HepG2 (cell line): ENCODE measurements around the gene FBXO5. TPM values are rescaled to one million over a fixed set of nuclear protein-coding genes. Genes with fewer than 3 reads are reported as not detected.

ENCODE experiments used
- AFF4 ChIP-seq: sonication (generic); formaldehyde crosslinking; IDR thresholded peaks from 2 replicates; pipeline ENCODE4 v1.4.0; 2020; ENCODE audit warnings: missing genetic modification reagents
- CC2D1A ChIP-seq: sonication (generic); formaldehyde crosslinking; IDR thresholded peaks from 2 replicates; pipeline ENCODE4 v1.8.1; 2023; ENCODE audit warnings: mild to moderate bottlenecking, missing genetic modification reagents
- DNMT3B ChIP-seq: conservative IDR thresholded peaks from 2 replicates; pipeline ENCODE4 v1.6.1; 2016; ENCODE audit warnings: missing biosample characterization, control low read depth
- FLYWCH1 ChIP-seq: sonication (generic); formaldehyde crosslinking; IDR thresholded peaks from 2 replicates; pipeline ENCODE4 v1.8.1; 2023; ENCODE audit warnings: mild to moderate bottlenecking, missing genetic modification reagents
- MAFK ChIP-seq, 2 experiments: IDR thresholded peaks in 1 of 2; conservative IDR thresholded peaks in 1 of 2; 2 replicates each; pipeline ENCODE4 v1.6.1; 2011; ENCODE audit warnings: improper control_type of control experiment in 2 of 2, low read length in 2 of 2
- MTA1 ChIP-seq: sonication (generic); formaldehyde crosslinking; IDR thresholded peaks from 2 replicates; pipeline ENCODE4 v1.4.0; 2020; ENCODE audit warnings: missing genetic modification reagents, mild to moderate bottlenecking, borderline replicate concordance
- MYC ChIP-seq: sonication (generic); formaldehyde crosslinking; IDR thresholded peaks from 2 replicates; pipeline ENCODE4 v1.9.0; 2021; ENCODE audit warnings: missing genetic modification reagents, borderline replicate concordance
- NCOA2 ChIP-seq: sonication (generic); formaldehyde crosslinking; IDR thresholded peaks from 2 replicates; pipeline ENCODE4 v1.8.0; 2022; ENCODE audit warnings: inconsistent platforms
- NFIC ChIP-seq: IDR thresholded peaks from 2 replicates; pipeline ENCODE4 v1.6.1; 2012; ENCODE audit warnings: mild to moderate bottlenecking, low read length, inconsistent platforms
- NKX3-1 ChIP-seq: sonication (generic); formaldehyde crosslinking; IDR thresholded peaks from 2 replicates; pipeline ENCODE4 v1.5.0; 2020; ENCODE audit warnings: missing genetic modification reagents
- NR1H2 ChIP-seq: sonication (generic); formaldehyde crosslinking; IDR thresholded peaks from 2 replicates; pipeline ENCODE4 v1.8.1; 2022; ENCODE audit warnings: low read depth, missing genetic modification reagents, borderline replicate concordance
- NR2F1 ChIP-seq, 2 experiments: fragments of 450-650 bp in 1 of 2; formaldehyde crosslinking in 1 of 2; IDR thresholded peaks; 2 replicates each; pipeline versions ENCODE4 v1.5.0 to v1.6.1; 2016 to 2020; ENCODE audit warnings: mild to moderate bottlenecking in 1 of 2, missing compliant biosample characterization in 1 of 2, missing genetic modification reagents in 1 of 2, moderate library complexity in 1 of 2
- PHB2 ChIP-seq: fragments of 450-650 bp; IDR thresholded peaks from 2 replicates; pipeline ENCODE4 v1.6.1; 2018; ENCODE audit not compliant: partially characterized antibody
- PRMT3 ChIP-seq: sonication (generic); formaldehyde crosslinking; IDR thresholded peaks from 2 replicates; pipeline ENCODE4 v1.8.1; 2022; ENCODE audit warnings: low read depth, mild to moderate bottlenecking, moderate library complexity, missing genetic modification reagents, borderline replicate concordance
- RXRB ChIP-seq: IDR thresholded peaks from 2 replicates; pipeline ENCODE4 v1.6.1; 2016; ENCODE audit warnings: borderline replicate concordance, missing genetic modification reagents, missing compliant biosample characterization
- TBX2 ChIP-seq: sonication (generic); formaldehyde crosslinking; IDR thresholded peaks from 2 replicates; pipeline ENCODE4 v1.5.0; 2020; ENCODE audit warnings: missing genetic modification reagents, mild to moderate bottlenecking, borderline replicate concordance
- TEAD2 ChIP-seq: sonication (generic); formaldehyde crosslinking; IDR thresholded peaks from 2 replicates; pipeline ENCODE4 v1.9.0; 2021; ENCODE audit warnings: missing genetic modification reagents
- TERF1 ChIP-seq: sonication (generic); formaldehyde crosslinking; IDR thresholded peaks from 2 replicates; pipeline ENCODE4 v1.8.0; 2022; ENCODE audit warnings: mild to moderate bottlenecking, missing genetic modification reagents, moderate library complexity
- THAP11 ChIP-seq: IDR thresholded peaks from 2 replicates; pipeline ENCODE4 v1.6.1; 2016; ENCODE audit warnings: missing biosample characterization, missing genetic modification reagents
- ZFP37 ChIP-seq: sonication (generic); formaldehyde crosslinking; IDR thresholded peaks from 2 replicates; pipeline ENCODE4 v1.4.0; 2020; ENCODE audit warnings: missing genetic modification reagents, borderline replicate concordance
- ZNF275 ChIP-seq: sonication (generic); formaldehyde crosslinking; IDR thresholded peaks from 2 replicates; pipeline ENCODE4 v1.8.0; 2022; ENCODE audit warnings: missing genetic modification reagents, mild to moderate bottlenecking, inconsistent platforms, borderline replicate concordance
- ZNF331 ChIP-seq: sonication (generic); formaldehyde crosslinking; IDR thresholded peaks from 2 replicates; pipeline ENCODE4 v1.4.0; 2020; ENCODE audit warnings: missing genetic modification reagents
- ZNF749 ChIP-seq: sonication (generic); formaldehyde crosslinking; IDR thresholded peaks from 2 replicates; pipeline ENCODE4 v1.8.0; 2022; ENCODE audit warnings: mild to moderate bottlenecking, missing genetic modification reagents, moderate library complexity, borderline replicate concordance
- ZNF790 ChIP-seq: sonication (generic); formaldehyde crosslinking; IDR thresholded peaks from 2 replicates; pipeline ENCODE4 v1.8.0; 2022; ENCODE audit warnings: missing genetic modification reagents, mild to moderate bottlenecking, borderline replicate concordance
- ZNF83 ChIP-seq: sonication (generic); formaldehyde crosslinking; IDR thresholded peaks from 2 replicates; pipeline ENCODE4 v1.4.0; 2020; ENCODE audit warnings: missing genetic modification reagents, mild to moderate bottlenecking, borderline replicate concordance
- polyA plus RNA-seq, 8 experiments: library from polyadenylated mRNA; depleted of rRNA in 3 of 8; stranded (reverse) in 7 of 8; unstranded in 1 of 8; fragments of >200 nt; fragmentation: Illumina TruSeq in 4 of 8; extraction: Trizol in 4 of 8; gene quantifications; 2 replicates each; pipeline versions ENCODE4 v1.2.1 to v1.2.3, GENCODE V29; 2011 to 2016; ENCODE audit warnings: low read depth in 4 of 8, missing spikeins in 1 of 8, mixed read lengths in 1 of 8; ENCODE audit not compliant: insufficient read depth in 1 of 8
- total RNA-seq, 5 experiments: library from RNA; depleted of rRNA; stranded (reverse); fragments of >200 nt; fragmentation: Illumina TruSeq; extraction: Trizol; gene quantifications; 2 replicates each; pipeline ENCODE4 v1.2.3, GENCODE V29; 2016; ENCODE audit warnings: low read depth in 1 of 5

FBXO5 gene
- total and polyA plus RNA-seq, 2 of the 13 experiments (the other 11 are each of a cell fraction or from before 2014, with no cell fraction given) = 15.8 to 41.5 TPM

GRCh38 chr6:153002613-153003365 lies 19.9 kb upstream of the FBXO5 start, which contains the start of gene MTRF1L (continued):
- TF ChIP-seq AFF4 (CRISPR knock-in tag) = no peak
- TF ChIP-seq NFIC = no peak
- no peak for TF ChIP-seq PHB2
- TF ChIP-seq ZFP37 (CRISPR knock-in tag) = no peak
- TF ChIP-seq CC2D1A (CRISPR knock-in tag) = no peak
- no peak for TF ChIP-seq MAFK (conservative IDR thresholded peaks at IDR 0.05 in 1 of 2, IDR thresholded peaks at IDR 0.05 in 1 of 2; ENCODE audit: low read length in 2 of 2)
- no peak; the same call in 1 of the 2 replicates for TF ChIP-seq ZNF790 (CRISPR knock-in tag)
- TF ChIP-seq TEAD2 (CRISPR knock-in tag) = no peak
- TF ChIP-seq ZNF331 (CRISPR knock-in tag) = peak; percentile 37; the same call in 1 of the 2 replicates
- no peak; the same call in 1 of the 2 replicates for TF ChIP-seq NCOA2 (CRISPR knock-in tag)
- TF ChIP-seq ZNF83 (CRISPR knock-in tag) = no peak
- no peak for TF ChIP-seq NKX3-1 (CRISPR knock-in tag)
- TF ChIP-seq PRMT3 (CRISPR knock-in tag) = no peak; the same call in none of the 2 replicates
- TF ChIP-seq THAP11 (CRISPR knock-in tag) = peak; percentile 91
- no peak for TF ChIP-seq ZNF749 (CRISPR knock-in tag)
- TF ChIP-seq MYC (CRISPR knock-in tag) = peak; percentile 58
- no peak for TF ChIP-seq FLYWCH1 (CRISPR knock-in tag)
- TF ChIP-seq DNMT3B (CRISPR knock-in tag) = no peak
- TF ChIP-seq MTA1 (CRISPR knock-in tag) = no peak
- no peak for TF ChIP-seq TERF1 (CRISPR knock-in tag)
- TF ChIP-seq NR1H2 (CRISPR knock-in tag) = no peak
- TF ChIP-seq RXRB (CRISPR knock-in tag) = peak; percentile 28
- peak; percentile 77; the same call in 1 of the 2 replicates for TF ChIP-seq TBX2
- no peak; the same call in 1 of the 2 replicates for TF ChIP-seq ZNF275 (CRISPR knock-in tag)
- TF ChIP-seq NR2F1 (CRISPR knock-in tag; IDR thresholded peaks at IDR 0.05) = 0 out of 4 replicates have a peak, but pooled peaks of 1 of the 2 experiments have one; percentile 46
